SH-SY5Y (cell line): ENCODE data around the gene RAB1A.

Source experiments
- GATA2 ChIP-seq: IDR thresholded peaks from 2 replicates; pipeline ENCODE4 v1.6.1; 2011; ENCODE audit warnings: mild to moderate bottlenecking, low read depth, low read length
- GATA3 ChIP-seq: IDR thresholded peaks from 2 replicates; pipeline ENCODE4 v1.6.1; 2011; ENCODE audit warnings: low read depth, mild to moderate bottlenecking, low read length, moderate library complexity

- TF ChIP-seq GATA2, result no peak
- no peak for TF ChIP-seq GATA3
These were observed 16.7 kb downstream of the RAB1A start for GRCh38 chr2:65113229-65113628.
